SK-N-SH (cell line): ENCODE results near the gene SATB1. TPM values are rescaled to one million over a fixed set of nuclear protein-coding genes. Genes with fewer than 3 reads are reported as not detected.
A peak's percentile ranks its signal among the peaks of the same experiment; 100 is the strongest.

Experiments
- CTCF ChIA-PET: fragments of 300-600, 350-600 bp; formaldehyde crosslinking; extraction: SDS; loops from one replicate; lab custom pipeline; 2021; lab: Yijun Ruan, JAX
- POLR2A ChIA-PET: fragments of 350-600 bp; sonication (Branson Sonifier 250); formaldehyde crosslinking; extraction: SDS; loops from one replicate; lab custom pipeline; 2020; ENCODE audit warnings: antibody characterized with exemption, inconsistent platforms; lab: Yijun Ruan, JAX
- DNase-seq: peaks from one replicate; pipeline ENCODE4 v3.0.0; 2012
- H2AFZ ChIP-seq: fragments of 200-600 bp; sonication (generic); 2 replicates; pipeline ENCODE4 v1.8.1; 2016; ENCODE audit warnings: antibody characterized with exemption, mild to moderate bottlenecking, low read depth
- H3F3A ChIP-seq: fragments of 200-600 bp; sonication (generic); replicated peaks from 2 replicates; pipeline ENCODE3; 2016; ENCODE audit warnings: antibody characterized with exemption, mild to moderate bottlenecking; ENCODE audit not compliant: insufficient read depth
- H3K27ac ChIP-seq, 2 experiments: fragments of 200-500 bp in 1 of 2; fragments of 200-600 bp in 1 of 2; sonication (Bioruptor generic) in 1 of 2; sonication (generic), shearing (Covaris generic) in 1 of 2; 2 replicates each; pipeline versions ENCODE4 v1.5.1 to v1.6.1; 2014 to 2016; ENCODE audit warnings: low read depth in 2 of 2, inconsistent platforms in 1 of 2, low read length in 1 of 2, mild to moderate bottlenecking in 1 of 2, mixed read lengths in 1 of 2
- H3K27me3 ChIP-seq: fragments of 200-600 bp; sonication (generic), shearing (Covaris generic); 2 replicates; pipeline ENCODE4 v1.6.1; 2016; ENCODE audit warnings: mixed run types; ENCODE audit not compliant: insufficient read depth
- H3K36me3 ChIP-seq, 2 experiments: fragments of 200-500 bp in 1 of 2; fragments of 200-600 bp in 1 of 2; sonication (Bioruptor generic) in 1 of 2; sonication (generic) in 1 of 2; replicated peaks in 1 of 2; 2 replicates each; pipeline versions ENCODE3 to v1.5.1; 2014 to 2016; ENCODE audit warnings: low read length in 1 of 2, mild to moderate bottlenecking in 1 of 2; ENCODE audit not compliant: insufficient read depth in 2 of 2, control insufficient read depth in 1 of 2
- H3K4me1 ChIP-seq, 2 experiments: fragments of 200-500 bp in 1 of 2; fragments of 200-600 bp in 1 of 2; sonication (Bioruptor generic) in 1 of 2; sonication (generic), shearing (Covaris generic) in 1 of 2; 2 replicates each; pipeline versions ENCODE4 v1.5.1 to v1.6.1; 2014 to 2016; ENCODE audit warnings: low read depth in 1 of 2, low read length in 1 of 2, mixed run types in 1 of 2; ENCODE audit not compliant: insufficient read depth in 2 of 2, control insufficient read depth in 1 of 2
- H3K4me2 ChIP-seq: fragments of 200-600 bp; sonication (generic), shearing (Covaris generic); 2 replicates; pipeline ENCODE4 v1.6.1; 2017; ENCODE audit warnings: mixed run types
- H3K4me3 ChIP-seq, 2 experiments: fragments of 200-500 bp in 1 of 2; fragments of 200-600 bp in 1 of 2; sonication (Bioruptor generic) in 1 of 2; sonication (generic), shearing (Covaris generic) in 1 of 2; 2 replicates each; pipeline versions ENCODE4 v1.5.1 to v1.8.1; 2014 to 2016; ENCODE audit warnings: low read depth in 2 of 2, inconsistent platforms in 1 of 2, low read length in 1 of 2, mild to moderate bottlenecking in 1 of 2, mixed read lengths in 1 of 2, moderate library complexity in 1 of 2
- H3K79me2 ChIP-seq: fragments of 200-600 bp; sonication (generic); 2 replicates; pipeline ENCODE4 v1.8.1; 2017; ENCODE audit warnings: mild to moderate bottlenecking; ENCODE audit not compliant: insufficient read depth
- H3K9ac ChIP-seq: fragments of 200-600 bp; sonication (generic); 2 replicates; pipeline ENCODE4 v1.6.1; 2017; ENCODE audit warnings: mixed run types
- H3K9me2 ChIP-seq: fragments of 200-600 bp; sonication (generic); 2 replicates; pipeline ENCODE4 v1.6.1; 2017; ENCODE audit warnings: mixed run types
- H3K9me3 ChIP-seq: fragments of 200-600 bp; sonication (generic); 2 replicates; pipeline ENCODE4 v1.6.1; 2017; ENCODE audit warnings: mixed run types, mild to moderate bottlenecking, moderate library complexity
- H4K20me1 ChIP-seq: fragments of 200-600 bp; sonication (generic); 2 replicates; pipeline ENCODE4 v1.6.1; 2017; ENCODE audit warnings: mild to moderate bottlenecking, mixed run types; ENCODE audit not compliant: insufficient read depth
- CHD2 ChIP-seq: fragments of 150-350 bp; IDR thresholded peaks from 2 replicates; pipeline ENCODE4 v1.6.1; 2018; ENCODE audit warnings: low read length; ENCODE audit not compliant: partially characterized antibody
- CTCF ChIP-seq: fragments of 200-600 bp; sonication (generic); IDR thresholded peaks from 2 replicates; pipeline ENCODE4 v1.6.1; 2017; ENCODE audit warnings: antibody characterized with exemption, mild to moderate bottlenecking, moderate library complexity
- EP300 ChIP-seq, 2 experiments: IDR thresholded peaks; 2 replicates each; pipeline versions ENCODE4 v1.4.0 to v1.6.1; 2012; ENCODE audit warnings: borderline replicate concordance in 1 of 2, low read depth in 1 of 2, low read length in 1 of 2
- EZH2phosphoT487 ChIP-seq: fragments of 200-600 bp; sonication (generic); IDR thresholded peaks from 2 replicates; pipeline ENCODE4 v1.6.1; 2017; ENCODE audit warnings: low read depth, mixed run types, mild to moderate bottlenecking, antibody characterized with exemption, moderate library complexity, borderline replicate concordance
- FOXJ3 ChIP-seq: sonication (generic); formaldehyde crosslinking; IDR thresholded peaks from 2 replicates; pipeline ENCODE4 v1.5.1; 2020; ENCODE audit warnings: mild to moderate bottlenecking, missing genetic modification reagents
- FOXM1 ChIP-seq: IDR thresholded peaks from 2 replicates; pipeline ENCODE4 v1.4.0; 2012; ENCODE audit warnings: low read depth, mild to moderate bottlenecking
- JUND ChIP-seq: IDR thresholded peaks from 2 replicates; pipeline ENCODE4 v1.4.0; 2012
- MEF2A ChIP-seq: IDR thresholded peaks from 2 replicates; pipeline ENCODE4 v1.4.0; 2012; ENCODE audit warnings: low read depth, borderline replicate concordance
- MXI1 ChIP-seq: IDR thresholded peaks from 2 replicates; pipeline ENCODE4 v1.6.1; 2012; ENCODE audit warnings: mild to moderate bottlenecking, low read depth, low read length, improper control_type of control experiment
- PBX3 ChIP-seq: IDR thresholded peaks from 2 replicates; pipeline ENCODE4; 2012
- RAD21 ChIP-seq: IDR thresholded peaks from 2 replicates; pipeline ENCODE4 v1.6.1; 2012; ENCODE audit warnings: mild to moderate bottlenecking, low read length
- RCOR1 ChIP-seq: fragments of 150-350 bp; IDR thresholded peaks from 2 replicates; pipeline ENCODE4 v1.6.1; 2017; ENCODE audit warnings: antibody characterized with exemption, low read length
- RFX5 ChIP-seq: IDR thresholded peaks from 2 replicates; pipeline ENCODE4 v1.6.1; 2012; ENCODE audit warnings: mild to moderate bottlenecking, improper control_type of control experiment, low read length
- SIN3A ChIP-seq: IDR thresholded peaks from 2 replicates; pipeline ENCODE4 v1.6.1; 2012; ENCODE audit warnings: low read depth, mild to moderate bottlenecking, low read length, moderate library complexity, borderline replicate concordance
- YY1 ChIP-seq: IDR thresholded peaks from 2 replicates; pipeline ENCODE4 v1.4.0; 2012; ENCODE audit warnings: low read depth, mild to moderate bottlenecking
- ZBTB33 ChIP-seq: IDR thresholded peaks from 2 replicates; pipeline ENCODE4 v1.4.0; 2012; ENCODE audit warnings: low read depth, borderline replicate concordance
- WGBS: methylation state at CpG from one replicate; pipeline ENCODE4 v1.1.6; 2017; ENCODE audit warnings: low lambda C conversion rate; 5-methylcytosine and 5-hydroxymethylcytosine counted together
- polyA plus RNA-seq, 3 experiments: library from polyadenylated mRNA; depleted of rRNA; stranded (reverse); fragments of >200 nt; gene quantifications; 2 replicates each; pipeline ENCODE4 v1.2.3, GENCODE V29; 2012
- TF ChIP-seq, protein P1 (sequence below): IDR thresholded peaks from 2 replicates; pipeline ENCODE4 v1.4.0; 2012; ENCODE audit warnings: low read depth
- TF ChIP-seq, protein P2 (sequence below): fragments of 150-350 bp; IDR thresholded peaks from 2 replicates; pipeline ENCODE4 v1.6.1; 2017; ENCODE audit warnings: antibody characterized with exemption, low read length, low read depth, borderline replicate concordance

The SATB1 gene
- polyA plus RNA-seq (2012; rRNA removed): 8.5 and 12.6 TPM in 2 replicates
- 8.1 and 9.4 TPM in 2 replicates for polyA plus RNA-seq (2012; cell fraction: cytosol; rRNA removed)
- 20.8 and 20.9 TPM in 2 replicates for polyA plus RNA-seq (2012; cell fraction: nucleus; rRNA removed)

GRCh38 chr3:18424729-18425640 is at the start of gene SATB1:
TSS of gene SATB1 (minus strand) at chr3:18425339. CDS start at chr3:18420967, 4,372 bp downstream.
- Histone ChIP-seq H3K9me3 (no peaks in the 10 kb centered on the region), H4K20me1 (no peaks in the 10 kb centered on the region), H3K79me2 (no peaks in the 10 kb centered on the region; the same call in 1 of the 2 replicates), H3K9ac (peak within 1 kb of the TSS; percentile 70), H3K36me3 (peaks cover 3 to 6% of the 10 kb centered on the region in 2 experiments), H3K27me3 (no peaks in the 10 kb centered on the region), H3K4me2 (peak within 1 kb of the TSS; percentile 98), H3K4me1 (peaks cover 0 to 5% of the 10 kb centered on the region in 2 experiments; a peak in 2 of 4 replicates), H3F3A (peaks cover 9% of the 10 kb centered on the region), H3K4me3 (peak within 1 kb of the TSS; percentile 72 to 90), H2AFZ (peak within 1 kb of the TSS; percentile 98), H3K9me2 (no peaks in the 10 kb centered on the region), H3K27ac (peak within 1 kb of the TSS; percentile 49 to 89)
- CTCF ChIA-PET: no interaction called here
- under 1% methylated on average over 79 of the region's 89 CpGs for WGBS
- TF ChIP-seq CTCF: peak; percentile 11; the same call in 1 of the 2 replicates
- no peak for TF ChIP-seq EZH2phosphoT487
- TF ChIP-seq MXI1: peak; percentile 39; the same call in 1 of the 2 replicates
- TF ChIP-seq, protein P1, sequence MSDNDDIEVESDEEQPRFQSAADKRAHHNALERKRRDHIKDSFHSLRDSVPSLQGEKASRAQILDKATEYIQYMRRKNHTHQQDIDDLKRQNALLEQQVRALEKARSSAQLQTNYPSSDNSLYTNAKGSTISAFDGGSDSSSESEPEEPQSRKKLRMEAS: no peak
- TF ChIP-seq RFX5: 0 out of 2 replicates have a peak, but pooled peaks have one; percentile 18
- TF ChIP-seq SIN3A: peak; percentile 24; the same call in 1 of the 2 replicates
- TF ChIP-seq MEF2A: no peak
- no peak for TF ChIP-seq RCOR1
- peak; percentile 85 for DNase-seq
- POLR2A ChIA-PET: interaction anchor here (1.1 to 2.5 kb wide), 2 partner anchors 312 to 490 kb away, joined by 3 to 8 read pairs; no protein-coding TSS in a partner anchor

- H3K4me2 ChIP-seq: no peak overlapping the region
- POLR2A ChIA-PET: no interaction called here
- H4K20me1 ChIP-seq: no peaks in the 10 kb centered on the region
- H3F3A ChIP-seq: no peaks in the 10 kb centered on the region
- no peak overlapping the region for H3K4me3 ChIP-seq
- no peaks in the 10 kb centered on the region for H3K27me3 ChIP-seq
- no peaks in the 10 kb centered on the region for H3K79me2 ChIP-seq
- CTCF ChIA-PET: no interaction called here
- no peaks in the 10 kb centered on the region for H3K36me3 ChIP-seq
- H3K4me1 ChIP-seq: no peaks in the 10 kb centered on the region
- no peak overlapping the region for H3K9ac ChIP-seq
- no peak for DNase-seq
- H3K9me2 ChIP-seq: no peaks in the 10 kb centered on the region
- WGBS: 16% methylated on average over 2 of the region's 2 CpGs
- no peak overlapping the region for H2AFZ ChIP-seq
- H3K9me3 ChIP-seq: no peaks in the 10 kb centered on the region; the same call in 1 of the 2 replicates
- H3K27ac ChIP-seq: no peak overlapping the region
- TF ChIP-seq FOXJ3 (CRISPR knock-in tag) (no peak), YY1 (no peak), SIN3A (no peak), EP300 (IDR thresholded peaks at IDR 0.05; ENCODE audit: borderline replicate concordance in 1 of 2, low read depth in 1 of 2, low read length in 1 of 2) (peak in 1 of 2 experiments; percentile 36; a peak in 1 of 4 replicates), RAD21 (no peak), CHD2 (no peak), FOXM1 (no peak), PBX3 (peak; percentile 35; the same call in 1 of the 2 replicates), JUND (peak; percentile 30; the same call in 1 of the 2 replicates), ZBTB33 (no peak)
- TF ChIP-seq, protein P2, sequence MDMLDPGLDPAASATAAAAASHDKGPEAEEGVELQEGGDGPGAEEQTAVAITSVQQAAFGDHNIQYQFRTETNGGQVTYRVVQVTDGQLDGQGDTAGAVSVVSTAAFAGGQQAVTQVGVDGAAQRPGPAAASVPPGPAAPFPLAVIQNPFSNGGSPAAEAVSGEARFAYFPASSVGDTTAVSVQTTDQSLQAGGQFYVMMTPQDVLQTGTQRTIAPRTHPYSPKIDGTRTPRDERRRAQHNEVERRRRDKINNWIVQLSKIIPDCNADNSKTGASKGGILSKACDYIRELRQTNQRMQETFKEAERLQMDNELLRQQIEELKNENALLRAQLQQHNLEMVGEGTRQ: no peak
Observed at GRCh38 chr3:18474202-18474601, 49.1 kb upstream of the SATB1 start.
